ENCODE data around the gene SCYGR4.
"Not testable (repeated sequence)": the region's sequence is repeated elsewhere in the genome, so short reads cannot be mapped to it uniquely, and the experiment has no call there.

The SCYGR4 gene

GRCh38 chr2:227614740-227615139 is 2.6 kb upstream of the SCYGR4 start, which contains the start of gene SCYGR3:
Gene SCYGR3, minus strand, starts transcription at chr2:227614840. Its CDS starts 0 bp downstream, at chr2:227614840.
- DNase-seq, result no peak

- DNase-seq, result no peak
Measured at GRCh38 chr2:227615181-227615580, 2.1 kb upstream of the SCYGR4 start.

GRCh38 chr2:227615906-227616305 is 1.4 kb upstream of the SCYGR4 start:
- DNase-seq, result no peak

GRCh38 chr2:227616631-227617030 is 667 bp upstream of the SCYGR4 start:
- DNase-seq, result no peak

- no peak for DNase-seq
Measured at GRCh38 chr2:227623226-227623625, 5.9 kb downstream of the SCYGR4 start.

- no peak for DNase-seq
Measured at GRCh38 chr2:227625420-227625819, 8.1 kb downstream of the SCYGR4 start.

GRCh38 chr2:227626580-227627151 is 9.4 kb downstream of the SCYGR4 start:
- DNase-seq, result no peak

- no peak for DNase-seq
Measured at GRCh38 chr2:227627769-227628168, 10.5 kb downstream of the SCYGR4 start.

- DNase-seq, result no peak
Measured at GRCh38 chr2:227629435-227629834, 12.1 kb downstream of the SCYGR4 start.

- no peak for DNase-seq
Measured at GRCh38 chr2:227630322-227630721, 13.0 kb downstream of the SCYGR4 start.

- no peak for DNase-seq
Measured at GRCh38 chr2:227632827-227633226, 15.5 kb downstream of the SCYGR4 start.

GRCh38 chr2:227634201-227634600 is 16.9 kb downstream of the SCYGR4 start:
- DNase-seq, result no peak

GRCh38 chr2:227642656-227643055 is 25.4 kb downstream of the SCYGR4 start:
- no peak for DNase-seq

- no peak for DNase-seq
Measured at GRCh38 chr2:227643990-227644551, 26.8 kb downstream of the SCYGR4 start.

- no peak for DNase-seq
Measured at GRCh38 chr2:227653419-227653818, 36.1 kb downstream of the SCYGR4 start.

GRCh38 chr2:227654426-227654825 is 37.1 kb downstream of the SCYGR4 start:
- DNase-seq, result no peak

GRCh38 chr2:227655454-227655853 is 38.2 kb downstream of the SCYGR4 start:
- no peak for DNase-seq

GRCh38 chr2:227657199-227657845 is 40.0 kb downstream of the SCYGR4 start:
- DNase-seq, result no peak

- DNase-seq, result no peak
Measured at GRCh38 chr2:227661025-227661649, 43.8 kb downstream of the SCYGR4 start.

- DNase-seq, result no peak
Measured at GRCh38 chr2:227661827-227662226, 44.5 kb downstream of the SCYGR4 start.

GRCh38 chr2:227665189-227665940 is 48.1 kb downstream of the SCYGR4 start:
- no peak for DNase-seq

GRCh38 chr2:227666631-227667170 is 49.4 kb downstream of the SCYGR4 start, which contains the start of gene SCYGR5:
Gene SCYGR5, plus strand, starts transcription at chr2:227666804. Its CDS starts 0 bp downstream, at chr2:227666804.
- DNase-seq, result not testable (repeated sequence)
